PC-9 (cell line): ENCODE data around the gene HHIPL1. TPM values are rescaled to one million over a fixed set of nuclear protein-coding genes. Genes with fewer than 3 reads are reported as not detected.

Experiments used
- BruUV-seq: library from RNA; stranded (reverse); fragments of 400-500 nt; replicated peaks from 2 replicates; lab custom pipeline; 2021; lab: Mats Ljungman, UMichigan
- CTCF ChIA-PET: fragments of 300-600 bp; sonication (Branson Sonifier 250); formaldehyde crosslinking; loops from one replicate; lab custom pipeline; 2022; ENCODE audit warnings: antibody characterized with exemption; lab: Charles Lee
- POLR2A ChIA-PET: fragments of 300-600 bp; sonication (Branson Sonifier 250); formaldehyde crosslinking; loops from one replicate; lab custom pipeline; 2022; ENCODE audit warnings: antibody characterized with exemption; ENCODE audit not compliant: unreplicated experiment; lab: Charles Lee
- DNase-seq, 2 experiments: peaks; one replicate each; pipeline versions ENCODE4 v3.0.0 to v3.0.0-alpha.2; 2015 to 2022; ENCODE audit warnings: mixed read lengths in 1 of 2
- H2AFZ ChIP-seq: fragments of 200-600 bp; sonication (generic); 2 replicates; pipeline ENCODE4 v1.8.1; 2017; ENCODE audit warnings: antibody characterized with exemption
- H3F3A ChIP-seq: fragments of 200-600 bp; sonication (generic); 2 replicates; pipeline ENCODE4 v1.8.1; 2017; ENCODE audit warnings: antibody characterized with exemption, mild to moderate bottlenecking, low read depth; ENCODE audit not compliant: insufficient read depth
- H3K27ac ChIP-seq: fragments of 200-600 bp; sonication (generic); 2 replicates; pipeline ENCODE4 v1.6.1; 2016; ENCODE audit warnings: mixed run types
- H3K27me3 ChIP-seq: fragments of 200-600 bp; sonication (generic); 2 replicates; pipeline ENCODE4 v1.6.1; 2016; ENCODE audit warnings: low read depth, mixed run types; ENCODE audit not compliant: insufficient read depth
- H3K36me3 ChIP-seq: fragments of 200-600 bp; sonication (generic); 2 replicates; pipeline ENCODE4 v1.6.1; 2016; ENCODE audit warnings: low read depth, mixed run types
- H3K4me1 ChIP-seq: fragments of 200-600 bp; sonication (generic); replicated peaks from 2 replicates; pipeline ENCODE4 v1.6.1; 2016; ENCODE audit warnings: mixed run types; ENCODE audit not compliant: insufficient read depth
- H3K4me2 ChIP-seq: fragments of 200-600 bp; sonication (generic); 2 replicates; pipeline ENCODE4 v1.6.1; 2017; ENCODE audit warnings: mixed run types
- H3K4me3 ChIP-seq: fragments of 200-600 bp; sonication (generic); 2 replicates; pipeline ENCODE4 v1.6.1; 2016; ENCODE audit warnings: mixed run types
- H3K79me2 ChIP-seq: fragments of 200-600 bp; sonication (generic); 2 replicates; pipeline ENCODE4 v1.6.1; 2017; ENCODE audit warnings: low read depth, mixed run types
- H3K9me2 ChIP-seq: fragments of 200-600 bp; sonication (generic); 2 replicates; pipeline ENCODE4 v1.8.1; 2017; ENCODE audit warnings: mild to moderate bottlenecking; ENCODE audit not compliant: insufficient read depth
- H3K9me3 ChIP-seq: fragments of 200-600 bp; sonication (generic); 2 replicates; pipeline ENCODE4 v1.8.1; 2016; ENCODE audit warnings: low read depth; ENCODE audit not compliant: insufficient read depth
- H4K20me1 ChIP-seq: fragments of 200-600 bp; sonication (generic); 2 replicates; pipeline ENCODE4 v1.8.1; 2017; ENCODE audit not compliant: insufficient read depth
- CTCF ChIP-seq: fragments of 200-600 bp; sonication (generic); conservative IDR thresholded peaks from 2 replicates; pipeline ENCODE4 v1.6.1; 2017; ENCODE audit warnings: mixed run types, antibody characterized with exemption, mild to moderate bottlenecking, moderate library complexity
- EZH2 ChIP-seq: fragments of 200-600 bp; sonication (generic); IDR thresholded peaks from 2 replicates; pipeline ENCODE4 v1.8.0; 2017; ENCODE audit warnings: antibody characterized with exemption, low read depth
- intact Hi-C: fragments of 100-400 bp; cut with micrococcal nuclease; formaldehyde crosslinking; loops from one replicate; pipeline ENCODE4 v1.10.0; 2022; ENCODE audit not compliant: unreplicated experiment
- total RNA-seq: library from RNA; stranded (reverse); gene quantifications from 2 replicates; pipeline ENCODE4 v1.2.3, GENCODE V29; 2021

The HHIPL1 gene
- total RNA-seq, 1 experiment from 2014 or later: 0.28 TPM

- Histone ChIP-seq H3F3A (no peaks in the 10 kb centered on the region), H3K4me3 (no peak overlapping the region), H4K20me1 (no peaks in the 10 kb centered on the region), H3K27me3 (no peaks in the 10 kb centered on the region), H3K4me2 (no peak overlapping the region), H3K36me3 (no peaks in the 10 kb centered on the region), H2AFZ (no peak overlapping the region), H3K4me1 (no peaks in the 10 kb centered on the region), H3K27ac (no peak overlapping the region), H3K79me2 (no peaks in the 10 kb centered on the region), H3K9me2 (no peaks in the 10 kb centered on the region), H3K9me3 (no peaks in the 10 kb centered on the region)
- TF ChIP-seq EZH2 (no peak), CTCF (no peak)
- intact Hi-C loops: no loop called here
- ChIA-PET POLR2A (no interaction called here), CTCF (no interaction called here)
- no peak for DNase-seq
- BruUV-seq: no TSS peak
Observed at GRCh38 chr14:99649643-99650042, 4.7 kb downstream of the HHIPL1 start.

- no peaks in the 10 kb centered on the region for H3K79me2 ChIP-seq
- intact Hi-C loops: no loop called here
- no peaks in the 10 kb centered on the region for H3K36me3 ChIP-seq
- no TSS peak for BruUV-seq
- H3K27ac ChIP-seq: no peak overlapping the region
- H2AFZ ChIP-seq: no peak overlapping the region
- no peaks in the 10 kb centered on the region for H3K9me2 ChIP-seq
- ChIA-PET CTCF (no interaction called here), POLR2A (no interaction called here)
- H4K20me1 ChIP-seq: no peaks in the 10 kb centered on the region
- no peaks in the 10 kb centered on the region for H3F3A ChIP-seq
- no peak overlapping the region for H3K4me2 ChIP-seq
- no peak for DNase-seq
- H3K27me3 ChIP-seq: no peaks in the 10 kb centered on the region
- no peak overlapping the region for H3K4me3 ChIP-seq
- no peaks in the 10 kb centered on the region for H3K4me1 ChIP-seq
- no peaks in the 10 kb centered on the region for H3K9me3 ChIP-seq
- TF ChIP-seq CTCF: no peak
- TF ChIP-seq EZH2: no peak
Observed at GRCh38 chr14:99650189-99650588, 5.3 kb downstream of the HHIPL1 start.

GRCh38 chr14:99651953-99652746, 7.2 kb downstream of the HHIPL1 start:
- Histone ChIP-seq H3K27me3 (0 out of 2 replicates have a peak, but pooled peaks cover 3% of the 10 kb centered on the region), H3K36me3 (no peaks in the 10 kb centered on the region), H3K79me2 (no peaks in the 10 kb centered on the region), H3F3A (no peaks in the 10 kb centered on the region), H4K20me1 (no peaks in the 10 kb centered on the region), H3K9me2 (no peaks in the 10 kb centered on the region), H3K4me2 (no peak overlapping the region), H3K4me1 (no peaks in the 10 kb centered on the region), H2AFZ (no peak overlapping the region), H3K4me3 (no peak overlapping the region), H3K27ac (no peak overlapping the region), H3K9me3 (no peaks in the 10 kb centered on the region)
- intact Hi-C loops: no loop called here
- no peak for TF ChIP-seq CTCF
- TF ChIP-seq EZH2: no peak
- CTCF ChIA-PET: no interaction called here
- BruUV-seq: no TSS peak
- POLR2A ChIA-PET: no interaction called here
- DNase-seq: no peak
